ENCODE results near the gene GPR63.

GPR63 gene

GRCh38 chr6:96760153-96760687 lies 77.1 kb downstream of the GPR63 start:
- DNase-seq (ENCODE audit: low spot score) = no peak
- no peak for FAIRE-seq

DNA sequence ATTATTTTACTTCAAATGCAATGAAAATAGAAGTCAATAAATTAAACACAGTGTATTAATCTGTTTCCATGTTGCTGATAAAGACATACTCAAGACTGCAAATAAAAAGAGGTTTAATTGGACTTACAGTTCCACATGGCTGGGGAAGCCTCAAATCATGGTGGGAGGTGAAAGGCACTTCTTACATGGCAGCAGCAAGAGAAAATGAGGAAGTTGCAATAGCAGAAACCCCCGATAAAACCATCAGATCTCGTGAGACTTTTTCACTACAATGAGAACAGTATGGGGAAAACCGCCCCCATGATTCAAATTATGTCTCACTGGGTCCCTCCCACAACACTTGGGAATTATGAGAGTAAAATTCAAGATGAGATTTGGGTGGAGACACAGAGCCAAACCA lies 82.2 kb downstream of the GPR63 start:
- DNase-seq (ENCODE audit: low spot score) = no peak
- FAIRE-seq = no peak

- no peak for DNase-seq (ENCODE audit: low spot score)
- no peak for FAIRE-seq
These were observed 87.4 kb downstream of the GPR63 start for GRCh38 chr6:96749891-96750290.

All from urothelium cell line (cell line).